Measurements from ENCODE around the gene RTL3. TPM values are rescaled to one million over a fixed set of nuclear protein-coding genes. Genes with fewer than 3 reads are reported as not detected.

The RTL3 gene
- total RNA-seq = not detected

- no peak within 1 kb of the TSS for H3K4me3 ChIP-seq
- DNase-seq (ENCODE audit: extremely low spot score in 2 of 2) = no peak
- intact Hi-C loops (cut with DNase I) = no loop called here
- no peaks in the 10 kb centered on the region for H3K36me3 ChIP-seq
- no peak within 1 kb of the TSS for H3K27ac ChIP-seq
- H3K27me3 ChIP-seq = no peaks in the 10 kb centered on the region
- no peaks in the 10 kb centered on the region for H3K4me1 ChIP-seq
- TF ChIP-seq POLR2A (IDR thresholded peaks at IDR 0.05) (no peak), CTCF (IDR thresholded peaks at IDR 0.05) (no peak), POLR2AphosphoS5 (IDR thresholded peaks at IDR 0.05; ENCODE audit: insufficient read depth in 1 of 2, low read depth in 1 of 2) (no peak)
- no peaks in the 10 kb centered on the region for H3K9me3 ChIP-seq
Observed at GRCh38 chrX:78658845-78659744, at the start of gene RTL3. Gene RTL3, minus strand, starts transcription at chrX:78659328. Its CDS starts 908 bp downstream, at chrX:78658420.

- no peak overlapping the region for H3K4me3 ChIP-seq
- no peaks in the 10 kb centered on the region for H3K27me3 ChIP-seq
- no peak for DNase-seq (ENCODE audit: extremely low spot score in 2 of 2)
- H3K9me3 ChIP-seq = no peaks in the 10 kb centered on the region
- intact Hi-C loops (cut with DNase I) = no loop called here
- H3K36me3 ChIP-seq = no peaks in the 10 kb centered on the region
- H3K27ac ChIP-seq = no peak overlapping the region
- TF ChIP-seq POLR2AphosphoS5 (IDR thresholded peaks at IDR 0.05; ENCODE audit: insufficient read depth in 1 of 2, low read depth in 1 of 2) (no peak), CTCF (IDR thresholded peaks at IDR 0.05) (no peak), POLR2A (IDR thresholded peaks at IDR 0.05) (no peak)
- H3K4me1 ChIP-seq = no peaks in the 10 kb centered on the region
Observed at GRCh38 chrX:78708816-78709215, 49.7 kb upstream of the RTL3 start.

DNA sequence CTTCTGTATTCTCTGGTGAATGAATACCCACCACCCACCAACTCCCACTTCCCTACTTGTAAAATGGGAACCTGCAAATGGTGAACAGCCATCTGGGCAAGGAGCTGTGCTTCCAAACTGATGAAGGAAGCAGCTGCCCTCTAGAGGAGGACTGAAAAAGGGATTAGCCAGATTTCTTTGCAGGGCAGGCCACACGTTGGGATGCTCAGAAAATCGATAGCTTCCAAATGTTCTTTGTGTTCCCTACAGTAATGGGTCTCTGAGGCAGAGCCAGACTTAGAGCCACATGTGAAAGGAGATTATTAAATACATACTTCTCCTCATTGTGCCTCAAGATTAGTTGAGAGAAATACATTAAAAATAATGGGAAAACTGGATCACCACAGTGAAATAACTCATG, 49.1 kb upstream of the RTL3 start:
- TF ChIP-seq CTCF (IDR thresholded peaks at IDR 0.05) (no peak), POLR2AphosphoS5 (IDR thresholded peaks at IDR 0.05; ENCODE audit: insufficient read depth in 1 of 2, low read depth in 1 of 2) (no peak), POLR2A (IDR thresholded peaks at IDR 0.05) (no peak)
- intact Hi-C loops (cut with DNase I) = no loop called here

DNA sequence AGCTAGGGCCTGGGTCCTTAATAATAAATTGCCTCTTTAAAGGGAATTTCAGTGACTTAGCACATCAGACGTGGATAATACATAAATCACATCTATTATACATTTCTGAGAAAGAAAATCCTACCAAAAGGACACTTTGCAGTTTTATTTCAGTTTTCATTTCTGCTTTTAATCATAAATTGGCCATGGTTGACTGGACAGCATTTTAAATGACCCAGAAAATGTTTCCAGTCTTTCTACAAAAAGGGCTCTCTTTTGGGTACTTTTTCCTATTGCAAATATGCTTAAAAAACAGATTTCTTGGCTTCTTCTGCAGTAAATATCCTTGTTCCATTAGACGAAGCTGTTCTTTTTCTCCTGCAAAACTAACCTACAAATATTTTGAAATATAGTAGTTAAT, 46.9 kb upstream of the RTL3 start:
- Histone ChIP-seq H3K4me3 (no peak overlapping the region), H3K27me3 (no peaks in the 10 kb centered on the region), H3K36me3 (no peaks in the 10 kb centered on the region), H3K9me3 (no peaks in the 10 kb centered on the region), H3K27ac (no peak overlapping the region), H3K4me1 (no peaks in the 10 kb centered on the region)
- no peak for DNase-seq (ENCODE audit: extremely low spot score in 2 of 2)
- TF ChIP-seq CTCF (IDR thresholded peaks at IDR 0.05) (no peak), POLR2A (IDR thresholded peaks at IDR 0.05) (no peak), POLR2AphosphoS5 (IDR thresholded peaks at IDR 0.05; ENCODE audit: insufficient read depth in 1 of 2, low read depth in 1 of 2) (no peak)
- intact Hi-C loops (cut with DNase I) = no loop called here

More for the DNA sequence above, 49.1 kb upstream of the RTL3 start:
- no peak for DNase-seq (ENCODE audit: extremely low spot score in 2 of 2)
- Histone ChIP-seq H3K27me3 (no peaks in the 10 kb centered on the region), H3K9me3 (no peaks in the 10 kb centered on the region), H3K4me3 (no peak overlapping the region), H3K36me3 (no peaks in the 10 kb centered on the region), H3K4me1 (no peaks in the 10 kb centered on the region), H3K27ac (no peak overlapping the region)

DNA sequence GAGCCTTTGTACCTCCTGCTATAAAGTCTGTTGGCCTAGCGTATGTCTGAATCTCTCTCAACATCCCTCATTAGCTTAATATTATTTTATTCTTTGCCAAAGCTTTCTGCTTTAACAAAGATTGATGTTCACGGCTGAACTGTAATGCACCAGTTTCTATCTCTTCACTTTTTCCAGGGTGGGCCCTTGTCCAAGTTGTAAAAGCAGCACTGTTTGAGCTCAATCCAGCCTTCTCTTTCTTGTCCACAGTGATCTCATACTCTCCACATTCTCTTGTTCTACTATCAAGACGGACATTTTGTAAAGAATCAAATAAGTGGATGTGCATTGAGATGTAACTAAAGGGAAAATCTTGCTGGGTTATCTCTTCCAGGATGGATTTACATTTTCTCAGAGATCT, 34.4 kb upstream of the RTL3 start:
- intact Hi-C loops (cut with DNase I) = no loop called here
- no peaks in the 10 kb centered on the region for H3K36me3 ChIP-seq
- no peak for DNase-seq (ENCODE audit: extremely low spot score in 2 of 2)
- H3K4me1 ChIP-seq = no peaks in the 10 kb centered on the region
- no peak overlapping the region for H3K4me3 ChIP-seq
- H3K9me3 ChIP-seq = no peaks in the 10 kb centered on the region
- no peaks in the 10 kb centered on the region for H3K27me3 ChIP-seq
- no peak overlapping the region for H3K27ac ChIP-seq
- TF ChIP-seq POLR2A (IDR thresholded peaks at IDR 0.05) (no peak), POLR2AphosphoS5 (IDR thresholded peaks at IDR 0.05; ENCODE audit: insufficient read depth in 1 of 2, low read depth in 1 of 2) (no peak), CTCF (IDR thresholded peaks at IDR 0.05) (no peak)

All from vagina (tissue), 2 donors.